Pancreas (tissue), 10 donors: Measurements from ENCODE around the gene ZBED5. TPM values are rescaled to one million over a fixed set of nuclear protein-coding genes. Genes with fewer than 3 reads are reported as not detected.

ENCODE experiments used
- ATAC-seq, 4 donors: fragments of 200-7000 bp; cut with Tn5 transposase; one replicate each; pipeline versions ENCODE4 v1.8.0 to v1.9.1; 2020; ENCODE audit warnings: mild to moderate bottlenecking in 4 of 4, moderate library complexity in 4 of 4
- DNase-seq, 6 donors: peaks; one replicate each; pipeline ENCODE4 v3.0.0-alpha.2; 2020
- FAIRE-seq: peaks from 2 replicates; lab custom pipeline; 2012; peaks lifted over from hg19 to GRCh38; lab: Jason Lieb, UNC
- H3K27ac ChIP-seq, 4 donors: fragments of 200-600 bp; sonication (generic); 1 replicate in 3 of 4; 2 replicates in 1 of 4; pipeline versions ENCODE4 v1.5.0 to v1.8.0; 2020
- H3K27me3 ChIP-seq, 4 donors: fragments of 200-600 bp; one replicate each; pipeline ENCODE4 v1.8.0; 2021
- H3K36me3 ChIP-seq, 3 donors: fragments of 200-600 bp; sonication (generic) in 1 of 3; one replicate each; pipeline versions ENCODE4 v1.5.0 to v1.8.0; 2020 to 2021
- H3K4me1 ChIP-seq, 3 donors: fragments of 200-600 bp; one replicate each; pipeline ENCODE4 v1.8.0; 2021
- H3K4me3 ChIP-seq, 4 donors: fragments of 200-600 bp; sonication (generic) in 2 of 4; one replicate each; pipeline versions ENCODE4 v1.5.0 to v1.8.0; 2020 to 2021
- H3K9me3 ChIP-seq, 4 donors: fragments of 200-600 bp; one replicate each; pipeline ENCODE4 v1.8.0; 2021
- WGBS, 2 donors: extraction: QIAGEN DNeasy Blood & Tissue Kit; methylation state at CpG; one replicate each; pipeline ENCODE4 v1.1.7; 2013; 5-methylcytosine and 5-hydroxymethylcytosine counted together
- intact Hi-C, 3 donors: fragments of 100-400 bp; cut with DNase I; formaldehyde crosslinking; loops; one replicate each; pipeline versions ENCODE4 v1.11.1 to v1.14.2; 2022
- polyA plus RNA-seq, 2 donors: library from polyadenylated mRNA; stranded (reverse); fragments of 200-250 nt; gene quantifications; one replicate each; pipeline ENCODE4 v1.2.3, GENCODE V29; 2013
- total RNA-seq, 6 donors: library from RNA; stranded (reverse); fragmentation: NEBNext Ultra II Directional in 4 of 6; extraction: Animal tissue kit (Norgen Biotek cat#: 25700) in 4 of 6; gene quantifications; one replicate each; pipeline versions ENCODE4 v1.2.1 to v1.2.4, GENCODE V29; 2021 to 2023
- TF ChIP-seq, protein P1 (sequence below), 4 donors: fragments of 200-600 bp; sonication (generic) in 3 of 4; IDR thresholded peaks; one replicate each; pipeline versions ENCODE4 v1.5.0 to v1.8.0; 2021; ENCODE audit warnings: antibody characterized with exemption in 4 of 4
- donor health status: healthy with polysubstance abuse.
- donor health status: DM: no; HTN: no; CAD: no; lungs with moderate emphysema.
- donor health status: DM: no; HTN: no; CAD: no.
- donor health status: control.
- donor health status: control.
- donor health status: Bipolar disorder and iron deficiency.
- donor health status: DM: yes; HTN: yes; CAD: no.
- donor health status: DM: no; HTN: no; CAD: no.
- donor health status: DM: no; HTN: no; CAD: no.
- donor health status: DM: yes; HTN: yes; CAD: no.

ZBED5 gene
- total and polyA plus RNA-seq, 8 donors: 12.1 to 49.3 (median 19.7) TPM

DNA sequence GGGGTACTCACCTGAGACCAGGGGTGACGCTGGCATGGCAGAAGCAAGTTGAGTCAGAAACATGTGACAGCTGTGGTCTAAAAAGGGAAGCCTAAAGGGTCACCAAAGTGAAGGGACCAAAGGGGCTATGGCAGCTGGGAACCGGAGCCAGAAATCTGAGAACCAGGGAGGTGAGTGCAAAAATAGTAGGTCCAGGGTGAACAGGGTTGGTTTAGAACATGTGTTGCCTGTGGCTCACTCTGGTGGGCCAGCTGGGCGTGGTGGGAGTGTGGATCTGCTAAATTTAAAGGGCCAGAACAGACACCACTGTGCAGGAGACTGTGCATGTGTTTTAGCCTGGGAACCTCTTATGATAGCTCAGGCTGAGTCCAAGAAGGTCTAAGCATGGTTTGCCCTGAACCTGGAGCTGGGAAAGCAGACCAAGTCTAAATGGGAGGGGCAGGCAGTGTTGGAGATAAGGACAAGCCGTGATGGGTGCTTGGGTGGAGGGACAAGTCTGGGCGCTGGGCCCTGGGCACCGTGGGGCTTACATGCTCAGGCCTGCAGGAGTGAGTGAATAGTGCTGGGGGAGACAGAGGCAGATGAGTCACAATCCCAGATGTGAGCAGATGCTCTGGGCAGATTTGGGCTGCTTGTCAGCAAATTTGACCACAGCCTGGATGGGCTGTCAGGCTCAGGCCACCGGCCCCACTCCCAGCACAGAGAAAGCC is 41.4 kb upstream of the ZBED5 start:
- peak in 3 of 4 donors; percentile 36 to 62 (median 47) for ATAC-seq
- intact Hi-C loops: no loop called here
- H3K4me3 ChIP-seq: no peak overlapping the region

DNA sequence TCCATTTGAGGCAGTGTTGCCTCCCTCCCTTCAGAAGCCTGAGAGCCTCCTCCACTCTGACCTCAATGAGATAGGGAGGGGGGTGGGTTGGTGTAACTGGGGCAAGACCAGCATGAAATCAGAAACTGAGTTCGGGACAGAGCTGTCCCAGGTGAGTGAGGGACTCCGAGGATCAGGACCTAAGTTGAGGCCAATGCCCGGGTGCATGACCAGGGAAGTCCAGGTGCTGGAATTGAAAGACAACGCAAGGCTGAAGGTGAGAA is 40.8 kb upstream of the ZBED5 start:
- H3K4me1 ChIP-seq: peaks cover 0 to 8% (median 0%) of the 10 kb centered on the region in 3 donors
- 89 to 99% methylated on average over 4 of the region's 4 CpGs for WGBS, 2 donors
- intact Hi-C loops: no loop called here
- TF ChIP-seq, protein P1, sequence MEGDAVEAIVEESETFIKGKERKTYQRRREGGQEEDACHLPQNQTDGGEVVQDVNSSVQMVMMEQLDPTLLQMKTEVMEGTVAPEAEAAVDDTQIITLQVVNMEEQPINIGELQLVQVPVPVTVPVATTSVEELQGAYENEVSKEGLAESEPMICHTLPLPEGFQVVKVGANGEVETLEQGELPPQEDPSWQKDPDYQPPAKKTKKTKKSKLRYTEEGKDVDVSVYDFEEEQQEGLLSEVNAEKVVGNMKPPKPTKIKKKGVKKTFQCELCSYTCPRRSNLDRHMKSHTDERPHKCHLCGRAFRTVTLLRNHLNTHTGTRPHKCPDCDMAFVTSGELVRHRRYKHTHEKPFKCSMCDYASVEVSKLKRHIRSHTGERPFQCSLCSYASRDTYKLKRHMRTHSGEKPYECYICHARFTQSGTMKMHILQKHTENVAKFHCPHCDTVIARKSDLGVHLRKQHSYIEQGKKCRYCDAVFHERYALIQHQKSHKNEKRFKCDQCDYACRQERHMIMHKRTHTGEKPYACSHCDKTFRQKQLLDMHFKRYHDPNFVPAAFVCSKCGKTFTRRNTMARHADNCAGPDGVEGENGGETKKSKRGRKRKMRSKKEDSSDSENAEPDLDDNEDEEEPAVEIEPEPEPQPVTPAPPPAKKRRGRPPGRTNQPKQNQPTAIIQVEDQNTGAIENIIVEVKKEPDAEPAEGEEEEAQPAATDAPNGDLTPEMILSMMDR (IDR thresholded peaks at IDR 0.05): no peak
- H3K4me3 ChIP-seq: no peak overlapping the region
- no peaks in the 10 kb centered on the region for H3K9me3 ChIP-seq
- H3K27ac ChIP-seq: peak overlapping the region in 1 of 4 donors; percentile 79
- H3K27me3 ChIP-seq: no peaks in the 10 kb centered on the region
- no peaks in the 10 kb centered on the region for H3K36me3 ChIP-seq
- DNase-seq (no peak), ATAC-seq (no peak), FAIRE-seq (no peak)

More for the DNA sequence above, 41.4 kb upstream of the ZBED5 start:
- DNase-seq: peak in 1 of 6 donors; percentile 31
- H3K36me3 ChIP-seq: no peaks in the 10 kb centered on the region
- TF ChIP-seq, protein P1 (IDR thresholded peaks at IDR 0.05): no peak
- H3K4me1 ChIP-seq: peaks cover 0 to 8% (median 0%) of the 10 kb centered on the region in 3 donors
- 73 to 76% methylated on average over 7 of the region's 7 CpGs for WGBS, 2 donors
- no peak for FAIRE-seq
- no peaks in the 10 kb centered on the region for H3K27me3 ChIP-seq
- no peaks in the 10 kb centered on the region for H3K9me3 ChIP-seq
- peak overlapping the region in 3 of 4 donors; percentile 49 to 79 (median 78) for H3K27ac ChIP-seq

DNA sequence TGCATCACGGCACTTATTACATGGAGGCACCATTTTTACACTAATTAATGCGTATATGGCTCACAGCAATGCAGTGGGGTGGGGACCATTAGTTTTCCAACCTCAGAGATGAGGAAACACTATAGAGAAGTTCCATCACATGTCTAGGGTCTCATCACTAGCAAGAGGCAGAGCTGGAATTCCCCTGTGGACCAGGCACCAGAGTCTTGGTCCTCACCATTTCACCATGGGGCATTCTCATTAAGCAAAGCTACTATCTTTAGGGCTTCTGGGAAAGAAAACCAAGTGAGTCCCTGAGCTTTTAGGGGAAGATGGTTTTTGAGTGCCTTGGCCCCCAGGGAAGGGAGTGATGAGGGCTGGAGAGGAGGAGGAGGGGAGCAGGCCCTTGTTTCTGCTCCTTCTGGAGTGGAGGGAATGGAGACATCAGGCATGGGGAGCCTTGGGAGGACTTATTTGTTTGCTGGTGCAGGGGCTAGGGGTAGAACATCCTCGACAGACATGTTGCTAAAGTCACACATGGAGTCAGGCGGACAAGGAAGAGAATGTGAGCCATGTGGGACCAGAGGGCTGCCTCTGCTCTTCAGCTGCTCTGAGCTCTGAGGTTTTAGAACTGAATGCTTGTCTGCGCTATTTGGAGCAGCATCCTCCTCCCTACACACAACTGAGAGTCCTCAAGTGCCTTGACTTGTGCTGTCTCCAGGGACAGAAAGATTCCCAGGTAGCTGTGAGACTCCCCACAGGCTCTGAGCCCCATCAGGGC is 40.3 kb upstream of the ZBED5 start:
- Histone ChIP-seq H3K9me3 (no peaks in the 10 kb centered on the region), H3K27ac (peak overlapping the region in 1 of 4 donors; percentile 79), H3K4me3 (no peak overlapping the region), H3K4me1 (peaks cover 0 to 8% (median 0%) of the 10 kb centered on the region in 3 donors), H3K27me3 (no peaks in the 10 kb centered on the region), H3K36me3 (no peaks in the 10 kb centered on the region)
- DNase-seq: no peak
- TF ChIP-seq, protein P1 (IDR thresholded peaks at IDR 0.05): no peak
- peak in 1 of 4 donors; percentile 7 for ATAC-seq
- WGBS, 2 donors: 92 to 94% methylated on average over 5 of the region's 5 CpGs
- FAIRE-seq: no peak
- intact Hi-C loops: no loop called here

DNA sequence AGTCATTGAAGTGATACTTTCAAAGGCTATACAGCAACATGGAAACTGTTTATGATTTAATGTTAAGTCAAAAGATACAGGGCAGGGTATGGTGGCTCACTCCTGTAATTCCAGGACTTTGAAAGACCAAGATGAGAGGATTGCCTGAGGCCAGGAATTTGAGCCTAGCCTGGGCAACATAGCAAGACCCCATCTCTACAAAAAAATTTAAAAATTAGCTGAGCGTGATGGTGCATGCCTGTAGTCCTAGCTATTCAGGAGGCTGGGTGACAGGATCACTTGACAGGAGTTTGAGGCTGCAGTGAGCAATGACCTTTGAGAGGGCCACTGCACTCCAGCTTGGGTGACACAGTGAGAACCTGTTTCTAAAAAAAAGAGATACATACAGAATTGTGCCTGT is 39.3 kb upstream of the ZBED5 start:
- FAIRE-seq: no peak
- no peaks in the 10 kb centered on the region for H3K36me3 ChIP-seq
- TF ChIP-seq, protein P1 (IDR thresholded peaks at IDR 0.05): no peak
- H3K4me3 ChIP-seq: no peak overlapping the region
- peaks cover 0 to 8% (median 0%) of the 10 kb centered on the region in 3 donors for H3K4me1 ChIP-seq
- H3K27ac ChIP-seq: no peak overlapping the region
- no peak for ATAC-seq
- intact Hi-C loops: no loop called here
- H3K27me3 ChIP-seq: no peaks in the 10 kb centered on the region
- WGBS, 2 donors: 97 to 100% methylated on average over 1 of the region's 1 CpG
- no peaks in the 10 kb centered on the region for H3K9me3 ChIP-seq
- DNase-seq: no peak
